ENCODE results near the gene API5.

The API5 gene

DNA sequence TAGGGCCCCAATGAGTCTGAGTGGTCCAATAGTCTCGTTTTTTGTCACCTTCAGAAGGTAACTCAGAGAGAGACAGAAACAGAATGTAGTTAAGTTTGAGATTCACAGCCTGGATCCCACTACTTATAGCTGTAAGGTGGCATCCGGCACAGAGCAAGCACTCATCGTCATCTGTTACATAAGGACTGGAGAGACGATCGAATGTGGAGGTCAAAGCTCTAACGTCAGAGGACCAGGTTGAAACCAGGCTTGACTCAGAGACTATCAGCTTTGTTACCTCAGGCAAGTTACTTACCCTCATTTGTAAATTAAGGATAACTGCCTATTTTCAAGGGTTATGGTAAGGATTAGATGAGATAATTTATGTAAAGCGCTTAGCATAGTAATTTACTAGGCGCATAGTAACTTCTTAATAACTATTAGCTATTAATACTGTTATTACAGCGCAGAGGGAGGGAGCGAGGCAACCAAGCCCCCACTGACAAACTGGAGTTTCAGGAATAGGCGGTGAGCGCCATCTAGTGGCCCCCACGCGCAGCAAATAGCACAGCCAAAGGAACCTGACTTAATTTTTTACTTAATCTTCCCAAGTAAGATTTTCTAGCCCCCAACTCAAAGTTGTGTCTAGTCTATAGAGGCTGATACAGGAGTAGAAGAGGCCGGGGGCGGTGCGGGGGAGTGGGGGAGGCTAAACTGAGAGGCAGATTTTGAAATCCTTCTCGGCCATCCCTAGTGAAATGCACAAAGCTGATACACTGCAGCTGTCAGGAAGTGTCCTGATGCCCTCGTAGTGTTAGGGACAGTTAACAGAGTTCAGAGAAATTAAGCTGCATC, 29.0 kb upstream of the API5 start:
- peak; percentile 46 to 56 for DNase-seq (ENCODE audit: low read depth in 2 of 2)
- no peak overlapping the region for H3K4me3 ChIP-seq (replicated peaks in 1 of 2; ENCODE audit: low read depth in 2 of 2, low read length in 2 of 2)
- TF ChIP-seq, protein P1, sequence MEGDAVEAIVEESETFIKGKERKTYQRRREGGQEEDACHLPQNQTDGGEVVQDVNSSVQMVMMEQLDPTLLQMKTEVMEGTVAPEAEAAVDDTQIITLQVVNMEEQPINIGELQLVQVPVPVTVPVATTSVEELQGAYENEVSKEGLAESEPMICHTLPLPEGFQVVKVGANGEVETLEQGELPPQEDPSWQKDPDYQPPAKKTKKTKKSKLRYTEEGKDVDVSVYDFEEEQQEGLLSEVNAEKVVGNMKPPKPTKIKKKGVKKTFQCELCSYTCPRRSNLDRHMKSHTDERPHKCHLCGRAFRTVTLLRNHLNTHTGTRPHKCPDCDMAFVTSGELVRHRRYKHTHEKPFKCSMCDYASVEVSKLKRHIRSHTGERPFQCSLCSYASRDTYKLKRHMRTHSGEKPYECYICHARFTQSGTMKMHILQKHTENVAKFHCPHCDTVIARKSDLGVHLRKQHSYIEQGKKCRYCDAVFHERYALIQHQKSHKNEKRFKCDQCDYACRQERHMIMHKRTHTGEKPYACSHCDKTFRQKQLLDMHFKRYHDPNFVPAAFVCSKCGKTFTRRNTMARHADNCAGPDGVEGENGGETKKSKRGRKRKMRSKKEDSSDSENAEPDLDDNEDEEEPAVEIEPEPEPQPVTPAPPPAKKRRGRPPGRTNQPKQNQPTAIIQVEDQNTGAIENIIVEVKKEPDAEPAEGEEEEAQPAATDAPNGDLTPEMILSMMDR (IDR thresholded peaks at IDR 0.05; ENCODE audit: low read depth, low read length): peak; percentile 90

DNA sequence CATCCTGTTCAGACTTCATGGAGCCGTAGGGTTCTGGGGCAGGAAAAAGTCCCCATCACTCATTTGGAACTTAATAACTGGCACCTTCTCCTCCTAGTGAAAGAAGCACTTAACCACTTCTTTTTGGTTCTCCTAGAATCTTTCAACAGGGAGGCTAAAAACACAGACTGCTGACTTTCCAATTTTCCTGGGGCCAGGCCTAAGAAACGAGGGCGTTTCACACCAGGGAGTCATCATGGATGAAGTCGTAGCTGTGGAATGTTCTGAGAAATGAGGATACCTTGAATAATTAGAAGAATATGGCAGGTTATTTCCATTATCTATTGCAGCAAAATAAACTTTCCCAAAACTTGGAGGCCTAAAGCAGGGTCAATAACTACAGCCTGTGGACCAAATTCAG, 26.0 kb upstream of the API5 start:
- TF ChIP-seq, protein P1 (IDR thresholded peaks at IDR 0.05; ENCODE audit: low read depth, low read length): no peak
- DNase-seq (ENCODE audit: low read depth in 2 of 2): no peak
- H3K4me3 ChIP-seq (replicated peaks in 1 of 2; ENCODE audit: low read depth in 2 of 2, low read length in 2 of 2): no peak overlapping the region

DNA sequence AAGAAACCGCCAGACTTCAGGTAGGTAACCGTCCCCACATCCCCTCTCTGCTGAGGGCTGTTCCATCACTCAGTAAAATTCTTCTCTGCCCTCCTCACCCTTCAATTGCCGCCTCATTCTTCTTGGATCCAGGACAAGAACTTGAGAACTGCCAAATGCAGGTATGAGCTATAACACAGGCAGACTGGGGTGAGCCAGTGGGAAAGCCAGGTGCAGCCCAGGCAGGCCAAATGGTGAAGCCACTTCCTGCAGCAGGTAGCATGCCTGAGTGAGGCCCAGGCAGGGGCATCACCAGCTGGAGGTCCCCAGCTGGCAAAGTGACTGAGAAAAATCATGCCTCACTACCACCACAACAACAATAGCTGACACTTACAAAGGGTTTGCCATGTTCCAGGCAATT, 22.4 kb upstream of the API5 start:
- no peak overlapping the region for H3K4me3 ChIP-seq (replicated peaks in 1 of 2; ENCODE audit: low read depth in 2 of 2, low read length in 2 of 2)
- DNase-seq (ENCODE audit: low read depth in 2 of 2): no peak
- TF ChIP-seq, protein P1 (IDR thresholded peaks at IDR 0.05; ENCODE audit: low read depth, low read length): no peak

DNA sequence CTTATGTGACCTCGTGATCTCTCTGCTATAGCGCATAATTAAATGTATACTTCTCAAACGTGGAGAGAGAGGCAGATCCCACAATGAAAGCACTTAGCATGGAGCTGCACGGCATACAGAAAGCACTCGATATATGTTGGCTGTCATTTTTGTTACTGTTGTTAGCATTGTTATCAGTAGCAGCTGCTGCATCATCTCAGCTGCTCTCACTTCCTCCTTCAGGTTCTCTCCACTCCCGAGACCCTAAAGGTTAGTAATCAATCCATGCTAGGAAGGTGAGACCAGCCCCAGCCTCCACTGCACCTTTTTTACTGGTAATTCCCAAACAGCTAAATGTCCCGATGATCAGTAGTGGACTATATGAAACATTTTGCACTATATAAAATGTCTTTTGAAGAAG, 13.4 kb upstream of the API5 start:
- no peak for DNase-seq (ENCODE audit: low read depth in 2 of 2)
- no peak overlapping the region for H3K4me3 ChIP-seq (replicated peaks in 1 of 2; ENCODE audit: low read depth in 2 of 2, low read length in 2 of 2)
- TF ChIP-seq, protein P1 (IDR thresholded peaks at IDR 0.05; ENCODE audit: low read depth, low read length): no peak

GRCh38 chr11:43315966-43316365, 4.2 kb downstream of the API5 start:
- no peak for DNase-seq (ENCODE audit: low read depth in 2 of 2)
- H3K4me3 ChIP-seq (replicated peaks in 1 of 2; ENCODE audit: low read depth in 2 of 2, low read length in 2 of 2): no peak overlapping the region
- TF ChIP-seq, protein P1 (IDR thresholded peaks at IDR 0.05; ENCODE audit: low read depth, low read length): no peak

DNA sequence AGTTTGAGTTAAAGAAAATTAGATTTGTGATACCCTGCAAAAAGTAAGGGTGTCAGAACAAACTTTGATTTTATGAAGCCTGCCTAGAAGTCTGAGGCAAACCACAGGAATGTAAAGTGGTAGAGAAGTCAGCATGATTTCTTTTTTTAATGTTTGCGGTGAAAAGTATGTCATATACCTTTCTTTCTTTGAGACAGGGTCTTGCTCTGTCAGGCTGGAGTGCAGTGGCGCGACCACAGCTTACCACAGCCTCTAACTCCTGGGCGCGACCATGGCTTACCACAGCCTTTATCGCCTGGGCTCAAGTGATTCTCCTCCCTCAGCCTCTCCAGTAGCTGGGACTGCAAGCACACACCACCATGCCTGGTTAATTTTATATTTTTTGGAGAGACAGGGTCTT, 4.7 kb downstream of the API5 start:
- H3K4me3 ChIP-seq (replicated peaks in 1 of 2; ENCODE audit: low read depth in 2 of 2, low read length in 2 of 2): no peak overlapping the region
- TF ChIP-seq, protein P1 (IDR thresholded peaks at IDR 0.05; ENCODE audit: low read depth, low read length): no peak
- peak; percentile 8 to 15 for DNase-seq (ENCODE audit: low read depth in 2 of 2)

Data from cardiac fibroblast (primary cell).